HepG2 (cell line): Measurements from ENCODE around the gene COL9A3. TPM values are rescaled to one million over a fixed set of nuclear protein-coding genes. Genes with fewer than 3 reads are reported as not detected.

Source experiments
- ARNTL ChIP-seq: sonication (generic); formaldehyde crosslinking; IDR thresholded peaks from 2 replicates; pipeline ENCODE4 v1.4.0; 2020; ENCODE audit warnings: mild to moderate bottlenecking, missing genetic modification reagents
- DNMT1 ChIP-seq: sonication (generic); formaldehyde crosslinking; IDR thresholded peaks from 2 replicates; pipeline ENCODE4 v1.5.1; 2020; ENCODE audit warnings: mild to moderate bottlenecking, missing genetic modification reagents
- KDM2A ChIP-seq: sonication (generic); formaldehyde crosslinking; IDR thresholded peaks from 2 replicates; pipeline ENCODE4 v1.4.0; 2020; ENCODE audit warnings: low read depth, missing genetic modification reagents, borderline replicate concordance
- KDM6A ChIP-seq: IDR thresholded peaks from 2 replicates; pipeline ENCODE4 v1.6.1; 2016; ENCODE audit warnings: low read depth
- MXD4 ChIP-seq: IDR thresholded peaks from 2 replicates; pipeline ENCODE4 v1.6.1; 2016; ENCODE audit warnings: mild to moderate bottlenecking, missing biosample characterization, missing genetic modification reagents
- NFYB ChIP-seq: sonication (generic); formaldehyde crosslinking; IDR thresholded peaks from 2 replicates; pipeline ENCODE4 v1.4.0; 2020; ENCODE audit warnings: missing genetic modification reagents
- PHF21A ChIP-seq: sonication (generic); formaldehyde crosslinking; IDR thresholded peaks from 2 replicates; pipeline ENCODE4 v1.5.0; 2020; ENCODE audit warnings: mild to moderate bottlenecking, missing genetic modification reagents
- SKIL ChIP-seq: sonication (generic); formaldehyde crosslinking; IDR thresholded peaks from 2 replicates; pipeline ENCODE4 v1.8.0; 2022; ENCODE audit warnings: missing genetic modification reagents, mild to moderate bottlenecking, moderate library complexity, borderline replicate concordance
- THAP8 ChIP-seq: sonication (generic); formaldehyde crosslinking; IDR thresholded peaks from 2 replicates; pipeline ENCODE4 v1.5.1; 2020; ENCODE audit warnings: missing genetic modification reagents, mild to moderate bottlenecking, borderline replicate concordance
- ZBTB38 ChIP-seq: sonication (generic); formaldehyde crosslinking; IDR thresholded peaks from 2 replicates; pipeline ENCODE4 v1.5.1; 2020; ENCODE audit warnings: mild to moderate bottlenecking, missing genetic modification reagents
- ZFP36 ChIP-seq: fragments of 150-350 bp; IDR thresholded peaks from 2 replicates; pipeline ENCODE4 v1.6.1; 2018; ENCODE audit warnings: borderline replicate concordance, low read length, low read depth; ENCODE audit not compliant: partially characterized antibody
- ZGPAT ChIP-seq: IDR thresholded peaks from 2 replicates; pipeline ENCODE4 v1.6.1; 2016; ENCODE audit warnings: mild to moderate bottlenecking
- ZKSCAN5 ChIP-seq: sonication (generic); formaldehyde crosslinking; IDR thresholded peaks from 2 replicates; pipeline ENCODE4 v1.5.1; 2020; ENCODE audit warnings: mild to moderate bottlenecking, missing genetic modification reagents
- ZNF567 ChIP-seq: sonication (generic); formaldehyde crosslinking; IDR thresholded peaks from 2 replicates; pipeline ENCODE4 v1.8.1; 2023; ENCODE audit warnings: mild to moderate bottlenecking, missing genetic modification reagents, borderline replicate concordance
- ZNF749 ChIP-seq: sonication (generic); formaldehyde crosslinking; IDR thresholded peaks from 2 replicates; pipeline ENCODE4 v1.8.0; 2022; ENCODE audit warnings: mild to moderate bottlenecking, missing genetic modification reagents, moderate library complexity, borderline replicate concordance
- ZNF841 ChIP-seq: sonication (generic); formaldehyde crosslinking; IDR thresholded peaks from 2 replicates; pipeline ENCODE4 v1.8.1; 2023; ENCODE audit warnings: missing genetic modification reagents, borderline replicate concordance
- ZSCAN12 ChIP-seq: sonication (generic); formaldehyde crosslinking; IDR thresholded peaks from 2 replicates; pipeline ENCODE4 v1.9.0; 2021; ENCODE audit warnings: mild to moderate bottlenecking, missing genetic modification reagents
- polyA plus RNA-seq, 8 experiments: library from polyadenylated mRNA; depleted of rRNA in 3 of 8; stranded (reverse) in 7 of 8; unstranded in 1 of 8; fragments of >200 nt; fragmentation: Illumina TruSeq in 4 of 8; extraction: Trizol in 4 of 8; gene quantifications; 2 replicates each; pipeline versions ENCODE4 v1.2.1 to v1.2.3, GENCODE V29; 2011 to 2016; ENCODE audit warnings: low read depth in 4 of 8, missing spikeins in 1 of 8, mixed read lengths in 1 of 8; ENCODE audit not compliant: insufficient read depth in 1 of 8
- total RNA-seq, 5 experiments: library from RNA; depleted of rRNA; stranded (reverse); fragments of >200 nt; fragmentation: Illumina TruSeq; extraction: Trizol; gene quantifications; 2 replicates each; pipeline ENCODE4 v1.2.3, GENCODE V29; 2016; ENCODE audit warnings: low read depth in 1 of 5
- TF ChIP-seq, protein P1 (sequence below): IDR thresholded peaks from 2 replicates; pipeline ENCODE4 v1.6.1; 2012; ENCODE audit warnings: inconsistent platforms
- TF ChIP-seq, protein P2 (sequence below): sonication (generic); formaldehyde crosslinking; IDR thresholded peaks from 2 replicates; pipeline ENCODE4; 2020; ENCODE audit warnings: missing genetic modification reagents, mild to moderate bottlenecking, borderline replicate concordance

Gene COL9A3
- total and polyA plus RNA-seq, 2 of the 13 experiments (the other 11 are each of a cell fraction or from before 2014, with no cell fraction given): 155 to 204 TPM

- peak; percentile 13; the same call in 1 of the 2 replicates for TF ChIP-seq ZGPAT (CRISPR knock-in tag)
- peak; percentile 58; the same call in 1 of the 2 replicates for TF ChIP-seq KDM2A (CRISPR knock-in tag)
- peak; percentile 83; the same call in 1 of the 2 replicates for TF ChIP-seq ZBTB38
- TF ChIP-seq ZNF841 (CRISPR knock-in tag): no peak
- no peak for TF ChIP-seq ZNF567 (CRISPR knock-in tag)
- TF ChIP-seq NFYB: no peak
- TF ChIP-seq ZSCAN12 (CRISPR knock-in tag): no peak
- TF ChIP-seq SKIL (CRISPR knock-in tag): no peak; the same call in 1 of the 2 replicates
- TF ChIP-seq MXD4 (CRISPR knock-in tag): no peak
- 0 out of 2 replicates have a peak, but pooled peaks have one; percentile 52 for TF ChIP-seq ARNTL (CRISPR knock-in tag)
- TF ChIP-seq PHF21A (CRISPR knock-in tag): no peak
- TF ChIP-seq, protein P1, sequence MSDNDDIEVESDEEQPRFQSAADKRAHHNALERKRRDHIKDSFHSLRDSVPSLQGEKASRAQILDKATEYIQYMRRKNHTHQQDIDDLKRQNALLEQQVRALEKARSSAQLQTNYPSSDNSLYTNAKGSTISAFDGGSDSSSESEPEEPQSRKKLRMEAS: peak; percentile 31; the same call in 1 of the 2 replicates
- no peak for TF ChIP-seq THAP8 (CRISPR knock-in tag)
- no peak for TF ChIP-seq ZFP36
- TF ChIP-seq ZNF749 (CRISPR knock-in tag): no peak
- TF ChIP-seq, protein P2, sequence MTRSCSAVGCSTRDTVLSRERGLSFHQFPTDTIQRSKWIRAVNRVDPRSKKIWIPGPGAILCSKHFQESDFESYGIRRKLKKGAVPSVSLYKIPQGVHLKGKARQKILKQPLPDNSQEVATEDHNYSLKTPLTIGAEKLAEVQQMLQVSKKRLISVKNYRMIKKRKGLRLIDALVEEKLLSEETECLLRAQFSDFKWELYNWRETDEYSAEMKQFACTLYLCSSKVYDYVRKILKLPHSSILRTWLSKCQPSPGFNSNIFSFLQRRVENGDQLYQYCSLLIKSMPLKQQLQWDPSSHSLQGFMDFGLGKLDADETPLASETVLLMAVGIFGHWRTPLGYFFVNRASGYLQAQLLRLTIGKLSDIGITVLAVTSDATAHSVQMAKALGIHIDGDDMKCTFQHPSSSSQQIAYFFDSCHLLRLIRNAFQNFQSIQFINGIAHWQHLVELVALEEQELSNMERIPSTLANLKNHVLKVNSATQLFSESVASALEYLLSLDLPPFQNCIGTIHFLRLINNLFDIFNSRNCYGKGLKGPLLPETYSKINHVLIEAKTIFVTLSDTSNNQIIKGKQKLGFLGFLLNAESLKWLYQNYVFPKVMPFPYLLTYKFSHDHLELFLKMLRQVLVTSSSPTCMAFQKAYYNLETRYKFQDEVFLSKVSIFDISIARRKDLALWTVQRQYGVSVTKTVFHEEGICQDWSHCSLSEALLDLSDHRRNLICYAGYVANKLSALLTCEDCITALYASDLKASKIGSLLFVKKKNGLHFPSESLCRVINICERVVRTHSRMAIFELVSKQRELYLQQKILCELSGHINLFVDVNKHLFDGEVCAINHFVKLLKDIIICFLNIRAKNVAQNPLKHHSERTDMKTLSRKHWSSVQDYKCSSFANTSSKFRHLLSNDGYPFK (CRISPR knock-in tag): peak; percentile 28; the same call in 1 of the 2 replicates
- 0 out of 2 replicates have a peak, but pooled peaks have one; percentile 59 for TF ChIP-seq ZKSCAN5 (CRISPR knock-in tag)
- TF ChIP-seq KDM6A: no peak
- TF ChIP-seq DNMT1 (CRISPR knock-in tag): peak; percentile 90; the same call in 1 of the 2 replicates
Observed at GRCh38 chr20:62824476-62825332, 7.9 kb downstream of the COL9A3 start (continued).
